GM12878 (cell line): ENCODE data around the gene TMBIM6. TPM values are rescaled to one million over a fixed set of nuclear protein-coding genes. Genes with fewer than 3 reads are reported as not detected.

Source experiments
- ATF3 ChIP-seq: IDR thresholded peaks from 2 replicates; pipeline ENCODE4 v1.6.1; 2011; ENCODE audit warnings: low read depth, mild to moderate bottlenecking, low read length, moderate library complexity, borderline replicate concordance; ENCODE audit errors: extremely low read depth
- BMI1 ChIP-seq: fragments of 450-650 bp; IDR thresholded peaks from 2 replicates; pipeline ENCODE4 v1.6.1; 2016; ENCODE audit warnings: mild to moderate bottlenecking, moderate library complexity, borderline replicate concordance
- BRCA1 ChIP-seq: IDR thresholded peaks from 2 replicates; pipeline ENCODE4 v1.6.1; 2011; ENCODE audit warnings: low read depth, low read length, improper control_type of control experiment
- CEBPZ ChIP-seq: fragments of 150-350 bp; IDR thresholded peaks from 2 replicates; pipeline ENCODE4 v1.6.1; 2016; ENCODE audit warnings: low read depth, low read length
- EED ChIP-seq: sonication (generic); IDR thresholded peaks from 2 replicates; pipeline ENCODE4 v1.6.1; 2016; ENCODE audit warnings: antibody characterized with exemption, low read depth
- EGR1 ChIP-seq, 2 experiments: IDR thresholded peaks; 1 replicate in 1 of 2; 2 replicates in 1 of 2; pipeline ENCODE4 v1.6.1; 2011 to 2012; ENCODE audit warnings: low read depth in 2 of 2, low read length in 2 of 2, borderline replicate concordance in 1 of 2, mild to moderate bottlenecking in 1 of 2, moderate library complexity in 1 of 2
- MEF2B ChIP-seq: fragments of 450-650 bp; IDR thresholded peaks from 2 replicates; pipeline ENCODE4 v1.6.1; 2018; ENCODE audit warnings: mild to moderate bottlenecking, moderate library complexity; ENCODE audit not compliant: partially characterized antibody, poor library complexity, severe bottlenecking
- PML ChIP-seq: IDR thresholded peaks from 2 replicates; pipeline ENCODE4 v1.6.1; 2012; ENCODE audit warnings: low read length, inconsistent platforms
- PRDM15 ChIP-seq: fragments of 450-650 bp; formaldehyde crosslinking; IDR thresholded peaks from 2 replicates; pipeline ENCODE4 v1.4.0; 2020; ENCODE audit warnings: mild to moderate bottlenecking, moderate library complexity
- RFX5 ChIP-seq: IDR thresholded peaks from 2 replicates; pipeline ENCODE4 v1.6.1; 2011; ENCODE audit warnings: low read depth, low read length, improper control_type of control experiment
- SMC3 ChIP-seq: IDR thresholded peaks from 2 replicates; pipeline ENCODE4 v1.6.1; 2011; ENCODE audit warnings: low read length, improper control_type of control experiment, borderline replicate concordance
- TAF1 ChIP-seq: IDR thresholded peaks from 2 replicates; pipeline ENCODE4 v1.6.1; 2011; ENCODE audit warnings: mild to moderate bottlenecking, low read depth, low read length, borderline replicate concordance
- TCF7 ChIP-seq: IDR thresholded peaks from 2 replicates; pipeline ENCODE4 v1.6.1; 2014; ENCODE audit warnings: antibody characterized with exemption, borderline replicate concordance
- ZNF217 ChIP-seq: fragments of 450-650 bp; IDR thresholded peaks from 2 replicates; pipeline ENCODE4 v1.6.1; 2017; ENCODE audit warnings: antibody characterized with exemption, mild to moderate bottlenecking
- polyA plus RNA-seq, 11 experiments: library from polyadenylated mRNA; depleted of rRNA in 4 of 11; unstranded in 6 of 11; stranded (reverse) in 5 of 11; fragments of >200 nt; fragmentation: Nextera tagmentation in 4 of 11; fragmentation: Illumina TruSeq in 1 of 11; extraction: Ambion mirVana in 4 of 11; extraction: Trizol in 1 of 11; gene quantifications; 1 replicate in 1 of 11; 2 replicates in 10 of 11; pipeline versions ENCODE4 v1.2.1 to v1.2.3, GENCODE V29; 2011 to 2016; ENCODE audit warnings: inconsistent platforms in 2 of 11, missing spikeins in 2 of 11, low read depth in 1 of 11
- total RNA-seq, 4 experiments: library from RNA; depleted of rRNA in 3 of 4; stranded (reverse); fragments of >200 nt in 3 of 4; fragmentation: Illumina TruSeq in 1 of 4; extraction: Trizol in 1 of 4; gene quantifications; 2 replicates each; pipeline versions ENCODE4 v1.2.1 to v1.2.3, GENCODE V29; 2013 to 2021
- TF ChIP-seq, protein P1 (sequence below): fragments of 450-650 bp; IDR thresholded peaks from 2 replicates; pipeline ENCODE4 v1.6.1; 2017; ENCODE audit warnings: borderline replicate concordance
- TF ChIP-seq, protein P2 (sequence below): fragments of 450-650 bp; IDR thresholded peaks from 2 replicates; pipeline ENCODE4 v1.6.1; 2016; ENCODE audit warnings: mild to moderate bottlenecking, moderate library complexity, borderline replicate concordance

The TMBIM6 gene
- total and polyA plus RNA-seq, 10 of the 15 experiments (the other 5 are each of a cell fraction or from before 2014, with no cell fraction given): 224 to 1,192 (median 379) TPM

- no peak for TF ChIP-seq RFX5
- no peak for TF ChIP-seq TCF7
- TF ChIP-seq ZNF217: peak; percentile 30; the same call in 1 of the 2 replicates
- peak; percentile 70 for TF ChIP-seq MEF2B
- no peak; the same call in 1 of the 2 replicates for TF ChIP-seq PML
- no peak for TF ChIP-seq BRCA1
- TF ChIP-seq EGR1 (IDR thresholded peaks at IDR 0.05; ENCODE audit: borderline replicate concordance in 1 of 2, low read depth in 2 of 2, low read length in 2 of 2): peak in 1 of 2 experiments; percentile 59; a peak in 1 of 3 replicates
- TF ChIP-seq SMC3: no peak
- TF ChIP-seq ATF3: no peak
- TF ChIP-seq, protein P1, sequence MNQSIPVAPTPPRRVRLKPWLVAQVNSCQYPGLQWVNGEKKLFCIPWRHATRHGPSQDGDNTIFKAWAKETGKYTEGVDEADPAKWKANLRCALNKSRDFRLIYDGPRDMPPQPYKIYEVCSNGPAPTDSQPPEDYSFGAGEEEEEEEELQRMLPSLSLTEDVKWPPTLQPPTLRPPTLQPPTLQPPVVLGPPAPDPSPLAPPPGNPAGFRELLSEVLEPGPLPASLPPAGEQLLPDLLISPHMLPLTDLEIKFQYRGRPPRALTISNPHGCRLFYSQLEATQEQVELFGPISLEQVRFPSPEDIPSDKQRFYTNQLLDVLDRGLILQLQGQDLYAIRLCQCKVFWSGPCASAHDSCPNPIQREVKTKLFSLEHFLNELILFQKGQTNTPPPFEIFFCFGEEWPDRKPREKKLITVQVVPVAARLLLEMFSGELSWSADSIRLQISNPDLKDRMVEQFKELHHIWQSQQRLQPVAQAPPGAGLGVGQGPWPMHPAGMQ: no peak
- TF ChIP-seq CEBPZ: no peak
- TF ChIP-seq, protein P2, sequence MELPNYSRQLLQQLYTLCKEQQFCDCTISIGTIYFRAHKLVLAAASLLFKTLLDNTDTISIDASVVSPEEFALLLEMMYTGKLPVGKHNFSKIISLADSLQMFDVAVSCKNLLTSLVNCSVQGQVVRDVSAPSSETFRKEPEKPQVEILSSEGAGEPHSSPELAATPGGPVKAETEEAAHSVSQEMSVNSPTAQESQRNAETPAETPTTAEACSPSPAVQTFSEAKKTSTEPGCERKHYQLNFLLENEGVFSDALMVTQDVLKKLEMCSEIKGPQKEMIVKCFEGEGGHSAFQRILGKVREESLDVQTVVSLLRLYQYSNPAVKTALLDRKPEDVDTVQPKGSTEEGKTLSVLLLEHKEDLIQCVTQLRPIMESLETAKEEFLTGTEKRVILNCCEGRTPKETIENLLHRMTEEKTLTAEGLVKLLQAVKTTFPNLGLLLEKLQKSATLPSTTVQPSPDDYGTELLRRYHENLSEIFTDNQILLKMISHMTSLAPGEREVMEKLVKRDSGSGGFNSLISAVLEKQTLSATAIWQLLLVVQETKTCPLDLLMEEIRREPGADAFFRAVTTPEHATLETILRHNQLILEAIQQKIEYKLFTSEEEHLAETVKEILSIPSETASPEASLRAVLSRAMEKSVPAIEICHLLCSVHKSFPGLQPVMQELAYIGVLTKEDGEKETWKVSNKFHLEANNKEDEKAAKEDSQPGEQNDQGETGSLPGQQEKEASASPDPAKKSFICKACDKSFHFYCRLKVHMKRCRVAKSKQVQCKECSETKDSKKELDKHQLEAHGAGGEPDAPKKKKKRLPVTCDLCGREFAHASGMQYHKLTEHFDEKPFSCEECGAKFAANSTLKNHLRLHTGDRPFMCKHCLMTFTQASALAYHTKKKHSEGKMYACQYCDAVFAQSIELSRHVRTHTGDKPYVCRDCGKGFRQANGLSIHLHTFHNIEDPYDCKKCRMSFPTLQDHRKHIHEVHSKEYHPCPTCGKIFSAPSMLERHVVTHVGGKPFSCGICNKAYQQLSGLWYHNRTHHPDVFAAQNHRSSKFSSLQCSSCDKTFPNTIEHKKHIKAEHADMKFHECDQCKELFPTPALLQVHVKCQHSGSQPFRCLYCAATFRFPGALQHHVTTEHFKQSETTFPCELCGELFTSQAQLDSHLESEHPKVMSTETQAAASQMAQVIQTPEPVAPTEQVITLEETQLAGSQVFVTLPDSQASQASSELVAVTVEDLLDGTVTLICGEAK: no peak
- no peak for TF ChIP-seq PRDM15 (CRISPR knock-in tag)
- TF ChIP-seq BMI1: no peak
- peak; percentile 82 for TF ChIP-seq EED
- peak; percentile 71; the same call in 1 of the 2 replicates for TF ChIP-seq TAF1
Measured at GRCh38 chr12:49705479-49706134, 35.8 kb upstream of the TMBIM6 start (continued).
